ENCODE results near the gene EIF4G1.

The EIF4G1 gene

GRCh38 chr3:184323696-184324095 lies 9.3 kb downstream of the EIF4G1 start:
- no peak overlapping the region for H2AFZ ChIP-seq (ENCODE audit: low read length)
- no peaks in the 10 kb centered on the region for H3K9me2 ChIP-seq (replicated peaks; ENCODE audit: low read depth, low read length)
- no peaks in the 10 kb centered on the region for H3K9me3 ChIP-seq (ENCODE audit: insufficient read depth, low read depth, low read length)
- H3K79me2 ChIP-seq (ENCODE audit: insufficient read depth, low read length), result peaks cover 42% of the 10 kb centered on the region
- no peak overlapping the region for H3K4me2 ChIP-seq (ENCODE audit: low read depth, low read length, poor library complexity, severe bottlenecking)
- TF ChIP-seq CTCF (conservative IDR thresholded peaks at IDR 0.05; ENCODE audit: low read length) (no peak), EZH2phosphoT487 (IDR thresholded peaks at IDR 0.05; ENCODE audit: borderline replicate concordance) (no peak)
- no peaks in the 10 kb centered on the region for H3K27me3 ChIP-seq (ENCODE audit: insufficient read depth, low read length, poor library complexity, severe bottlenecking)
- H3K4me1 ChIP-seq (ENCODE audit: insufficient read depth, low read length, poor library complexity, severe bottlenecking), result peaks cover 9% of the 10 kb centered on the region
- peaks cover 96% of the 10 kb centered on the region for H3K36me3 ChIP-seq (ENCODE audit: insufficient read depth, low read length)
- peaks cover 59% of the 10 kb centered on the region for H4K20me1 ChIP-seq (ENCODE audit: insufficient read depth, low read length, poor library complexity, severe bottlenecking)
- H3K4me3 ChIP-seq (ENCODE audit: low read length, poor library complexity, severe bottlenecking), result no peak overlapping the region
- no peaks in the 10 kb centered on the region for H3F3A ChIP-seq (ENCODE audit: low read depth)
- no peak overlapping the region for H3K9ac ChIP-seq (ENCODE audit: low read depth, low read length, poor library complexity, severe bottlenecking)

- H3K4me3 ChIP-seq (ENCODE audit: low read length, poor library complexity, severe bottlenecking), result no peak overlapping the region
- no peak overlapping the region for H3K4me2 ChIP-seq (ENCODE audit: low read depth, low read length, poor library complexity, severe bottlenecking)
- H3F3A ChIP-seq (ENCODE audit: low read depth), result no peaks in the 10 kb centered on the region
- no peaks in the 10 kb centered on the region for H3K4me1 ChIP-seq (ENCODE audit: insufficient read depth, low read length, poor library complexity, severe bottlenecking)
- no peak for TF ChIP-seq EZH2phosphoT487 (IDR thresholded peaks at IDR 0.05; ENCODE audit: borderline replicate concordance)
- TF ChIP-seq CTCF (conservative IDR thresholded peaks at IDR 0.05; ENCODE audit: low read length), result no peak
- H3K79me2 ChIP-seq (ENCODE audit: insufficient read depth, low read length), result peaks cover 26% of the 10 kb centered on the region; the same call in 1 of the 2 replicates
- no peaks in the 10 kb centered on the region for H3K9me2 ChIP-seq (replicated peaks; ENCODE audit: low read depth, low read length)
- H3K36me3 ChIP-seq (ENCODE audit: insufficient read depth, low read length), result peaks cover 97% of the 10 kb centered on the region
- H3K9ac ChIP-seq (ENCODE audit: low read depth, low read length, poor library complexity, severe bottlenecking), result no peak overlapping the region
- H3K9me3 ChIP-seq (ENCODE audit: insufficient read depth, low read depth, low read length), result no peaks in the 10 kb centered on the region
- no peaks in the 10 kb centered on the region for H3K27me3 ChIP-seq (ENCODE audit: insufficient read depth, low read length, poor library complexity, severe bottlenecking)
- peaks cover 45% of the 10 kb centered on the region for H4K20me1 ChIP-seq (ENCODE audit: insufficient read depth, low read length, poor library complexity, severe bottlenecking)
- no peak overlapping the region for H2AFZ ChIP-seq (ENCODE audit: low read length)
These were observed 10.9 kb downstream of the EIF4G1 start for GRCh38 chr3:184325269-184325668.

GRCh38 chr3:184325715-184326369 lies 11.4 kb downstream of the EIF4G1 start:
- Histone ChIP-seq H3K27me3 (ENCODE audit: insufficient read depth, low read length, poor library complexity, severe bottlenecking) (no peaks in the 10 kb centered on the region), H3K36me3 (ENCODE audit: insufficient read depth, low read length) (peaks cover 95% of the 10 kb centered on the region), H3K79me2 (ENCODE audit: insufficient read depth, low read length) (peaks cover 20% of the 10 kb centered on the region; the same call in 1 of the 2 replicates), H3K9me2 (replicated peaks; ENCODE audit: low read depth, low read length) (no peaks in the 10 kb centered on the region), H3K4me2 (ENCODE audit: low read depth, low read length, poor library complexity, severe bottlenecking) (no peak overlapping the region), H3K4me1 (ENCODE audit: insufficient read depth, low read length, poor library complexity, severe bottlenecking) (no peaks in the 10 kb centered on the region), H3K9me3 (ENCODE audit: insufficient read depth, low read depth, low read length) (no peaks in the 10 kb centered on the region), H3K4me3 (ENCODE audit: low read length, poor library complexity, severe bottlenecking) (no peak overlapping the region), H4K20me1 (ENCODE audit: insufficient read depth, low read length, poor library complexity, severe bottlenecking) (peaks cover 39% of the 10 kb centered on the region), H3K9ac (ENCODE audit: low read depth, low read length, poor library complexity, severe bottlenecking) (no peak overlapping the region), H2AFZ (ENCODE audit: low read length) (no peak overlapping the region), H3F3A (ENCODE audit: low read depth) (no peaks in the 10 kb centered on the region)
- TF ChIP-seq EZH2phosphoT487 (IDR thresholded peaks at IDR 0.05; ENCODE audit: borderline replicate concordance) (no peak), CTCF (conservative IDR thresholded peaks at IDR 0.05; ENCODE audit: low read length) (no peak)
